Left colon (tissue), 2 donors: ENCODE results near the gene SF3B4. TPM values are rescaled to one million over a fixed set of nuclear protein-coding genes. Genes with fewer than 3 reads are reported as not detected.

Experiments
- ATAC-seq: fragments of 200-7000 bp; cut with Tn5 transposase; one replicate; pipeline ENCODE4 v1.9.1; 2020; ENCODE audit warnings: mild to moderate bottlenecking, moderate library complexity
- DNase-seq, 2 donors: peaks; one replicate each; pipeline ENCODE4 v3.0.0-alpha.2; 2020
- intact Hi-C, 2 donors: fragments of 100-400 bp; cut with DNase I in 1 of 2; cut with micrococcal nuclease in 1 of 2; formaldehyde crosslinking; loops; one replicate each; pipeline versions ENCODE4 v1.11.2 to v1.14.0; 2022; cut with DNase I, micrococcal nuclease
- total RNA-seq, 2 donors: library from RNA; stranded (reverse); fragmentation: NEBNext Ultra II Directional; extraction: Animal tissue kit (Norgen Biotek cat#: 25700); gene quantifications; one replicate each; pipeline ENCODE4 v1.2.1, GENCODE V29; 2021
- donor health status: DM: no; HTN: no; CAD: no.
- donor health status: DM: yes; HTN: yes; CAD: no.

SF3B4 gene
- total RNA-seq, 2 donors from 2014 or later: 51.4 to 58.0 TPM

- intact Hi-C loops: no loop called here
- ATAC-seq (peak; percentile 55), DNase-seq (peak; percentile 54 to 77)
Measured at GRCh38 chr1:149936992-149937705, 9.5 kb upstream of the SF3B4 start.

DNA sequence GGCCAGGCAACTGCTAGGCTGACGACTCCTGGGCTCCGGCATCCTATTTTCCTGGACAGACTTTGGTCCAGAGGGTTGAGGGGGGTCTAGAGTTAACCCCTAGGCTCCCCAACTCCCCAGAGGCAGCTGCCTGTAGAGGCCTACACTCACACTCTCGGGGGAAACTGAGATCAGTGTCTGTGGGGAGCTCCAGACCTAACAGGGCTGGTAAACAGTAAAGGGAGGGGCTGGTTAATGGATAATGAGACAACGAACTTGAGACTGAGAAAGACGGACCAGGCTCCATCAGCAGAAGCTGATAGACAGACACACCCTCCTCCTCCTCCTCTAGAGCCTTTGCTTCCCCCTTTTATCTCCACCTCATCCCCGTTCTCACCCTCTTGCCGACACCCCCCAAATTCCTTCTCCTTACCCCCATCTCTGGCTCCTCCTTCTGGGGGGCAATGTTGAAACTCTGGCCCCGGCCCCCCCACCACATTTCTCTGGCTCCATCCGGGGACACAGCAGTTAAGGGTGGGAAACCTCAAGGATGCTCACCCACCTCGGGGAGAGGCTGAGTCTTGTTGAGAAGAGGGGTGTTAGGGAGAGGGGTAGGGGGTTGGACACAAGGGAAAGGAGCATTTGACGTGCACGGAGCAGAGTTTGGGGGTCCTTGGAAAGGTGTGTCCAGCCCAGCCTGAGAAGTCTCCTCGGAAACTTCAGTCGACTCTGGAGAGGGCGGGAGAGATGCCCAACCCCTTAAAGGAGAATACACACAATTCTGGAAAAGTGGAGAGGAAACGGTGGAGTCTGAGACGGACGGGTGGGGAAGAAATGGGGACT, 8.8 kb upstream of the SF3B4 start, which contains the start of gene MTMR11:
Gene MTMR11, minus strand, starts transcription at position 710 of the 822 bp plus-strand sequence. Its CDS starts 232 bp downstream, at position 478.
- intact Hi-C loops: no loop called here
- ATAC-seq: peak; percentile 67
- DNase-seq: peak; percentile 63 to 67

DNA sequence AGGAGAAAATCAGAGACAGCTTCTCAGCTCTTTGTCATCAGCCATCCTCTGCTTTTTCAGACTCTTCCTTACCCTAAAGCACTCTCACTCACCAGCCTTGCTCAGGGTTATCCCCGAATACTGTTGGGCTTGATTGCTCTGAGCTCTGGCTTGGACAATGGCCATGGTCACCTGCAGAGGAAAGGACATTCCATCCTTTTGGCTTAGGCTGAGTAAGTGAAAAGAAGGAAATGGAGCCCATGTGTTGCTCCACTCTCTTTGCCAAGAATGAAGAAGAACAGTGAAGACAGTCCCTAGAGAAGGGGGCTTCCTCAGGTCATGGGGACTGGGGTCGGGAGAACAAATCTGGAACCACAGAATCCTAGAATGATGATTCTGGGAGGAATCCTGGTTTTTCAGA, 6.8 kb upstream of the SF3B4 start:
- intact Hi-C loops: no loop called here
- ATAC-seq (no peak), DNase-seq (no peak)

GRCh38 chr1:149933208-149933607, 5.6 kb upstream of the SF3B4 start:
- DNase-seq: no peak
- ATAC-seq: no peak
- intact Hi-C loops: no loop called here

GRCh38 chr1:149932474-149932873, 4.9 kb upstream of the SF3B4 start:
- peak in 1 of 2 donors; percentile 54 for DNase-seq
- ATAC-seq: peak; percentile 49

DNA sequence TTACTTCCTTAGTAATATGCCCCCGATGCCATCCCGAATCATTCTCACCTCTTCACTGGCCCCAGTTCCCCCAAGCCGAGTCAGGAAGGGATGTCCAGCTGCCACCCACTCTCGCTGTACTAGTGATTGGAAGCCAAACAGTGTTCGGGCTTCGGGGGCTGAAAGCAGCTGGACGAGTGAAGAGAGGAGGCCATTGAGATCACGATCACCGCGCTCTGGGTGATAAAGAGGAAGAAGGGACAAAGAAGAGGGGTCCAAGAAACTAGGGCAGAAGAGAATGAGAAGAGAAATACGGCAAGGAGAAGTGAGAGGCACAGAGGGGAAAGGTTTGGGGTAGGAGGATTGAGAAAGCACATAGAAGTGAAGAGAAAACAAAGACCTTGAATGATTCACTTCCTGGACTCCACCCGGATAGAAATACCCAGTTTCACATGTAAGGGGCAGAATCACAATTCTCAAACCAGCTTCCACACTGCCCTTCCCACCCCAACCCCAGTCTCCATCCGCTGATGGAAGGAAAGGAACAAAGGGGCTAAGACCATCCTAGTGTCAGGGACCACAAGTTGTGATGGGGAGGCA, 3.7 kb upstream of the SF3B4 start:
- DNase-seq (no peak), ATAC-seq (no peak)
- intact Hi-C loops: no loop called here

More at GRCh38 chr1:149932474-149932873, 4.9 kb upstream of the SF3B4 start:
- intact Hi-C loops: no loop called here

GRCh38 chr1:149929856-149930255, 2.3 kb upstream of the SF3B4 start:
- intact Hi-C loops: no loop called here
- ATAC-seq (no peak), DNase-seq (no peak)

DNA sequence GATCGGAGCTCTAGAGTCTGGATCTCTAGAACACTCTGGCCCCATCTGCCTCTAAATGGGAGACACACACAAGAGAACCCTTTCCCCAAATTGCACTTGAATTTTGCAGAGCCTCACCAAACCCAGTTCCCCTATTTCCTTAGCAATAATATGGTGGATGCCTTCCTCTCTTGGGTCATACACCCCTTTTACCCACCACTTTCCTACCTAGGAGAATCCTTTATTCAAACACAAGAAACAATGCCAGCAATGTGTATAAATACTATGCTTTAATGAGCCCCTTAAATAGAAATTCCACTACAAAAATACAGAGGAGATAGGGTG, 760 bp upstream of the SF3B4 start:
- intact Hi-C loops: no loop called here
- no peak for ATAC-seq
- DNase-seq: no peak

DNA sequence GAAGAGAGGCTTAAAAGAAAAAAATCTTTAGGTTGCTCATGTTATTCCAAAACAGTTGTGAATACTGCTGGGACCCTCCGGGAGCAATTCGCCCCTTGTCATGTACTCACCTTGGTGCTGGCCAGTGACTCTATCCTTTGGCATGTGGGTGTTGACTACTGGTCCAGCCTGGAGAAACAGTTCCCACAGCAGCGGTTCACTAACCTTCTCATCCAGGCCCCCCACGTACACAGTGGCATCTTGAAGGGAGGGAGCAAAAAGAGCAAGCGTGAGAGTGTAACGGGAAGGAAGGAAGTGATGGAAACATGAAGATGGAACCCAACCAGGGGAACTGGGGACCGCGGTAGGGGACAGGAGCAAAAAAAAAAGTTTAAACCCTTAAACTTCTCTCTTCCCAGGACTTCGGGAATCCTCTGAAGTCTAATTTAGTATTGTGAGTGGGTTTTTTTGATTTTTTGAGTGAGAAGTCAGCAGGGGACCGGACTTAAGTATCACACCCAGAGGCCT, 494 bp downstream of the SF3B4 start:
- intact Hi-C loops: no loop called here
- ATAC-seq (no peak), DNase-seq (no peak)

GRCh38 chr1:149926296-149926695, 1.3 kb downstream of the SF3B4 start:
- DNase-seq (no peak), ATAC-seq (no peak)
- intact Hi-C loops: no loop called here

GRCh38 chr1:149925751-149926150, 1.9 kb downstream of the SF3B4 start:
- ATAC-seq: no peak
- DNase-seq: no peak
- intact Hi-C loops: no loop called here

DNA sequence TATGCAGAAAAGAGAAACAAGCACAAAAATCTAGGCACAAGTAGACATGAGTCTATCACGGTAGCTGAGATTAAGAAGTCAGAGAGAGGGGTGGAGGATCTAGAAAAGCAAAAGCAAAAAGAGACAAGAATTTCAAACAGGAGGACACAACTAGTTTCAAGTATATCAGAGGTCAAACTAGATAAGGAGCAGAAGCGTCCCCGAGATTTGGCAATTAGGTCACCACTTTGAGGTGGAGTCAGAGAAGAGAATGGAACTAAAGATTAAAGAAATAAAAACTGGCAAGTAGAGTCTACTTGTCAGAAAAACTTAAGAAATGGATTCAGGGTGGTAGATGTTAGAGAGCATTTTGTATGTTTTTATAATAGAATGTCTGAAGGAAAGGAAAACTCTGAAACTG, 2.3 kb downstream of the SF3B4 start:
- intact Hi-C loops: no loop called here
- DNase-seq (no peak), ATAC-seq (no peak)

DNA sequence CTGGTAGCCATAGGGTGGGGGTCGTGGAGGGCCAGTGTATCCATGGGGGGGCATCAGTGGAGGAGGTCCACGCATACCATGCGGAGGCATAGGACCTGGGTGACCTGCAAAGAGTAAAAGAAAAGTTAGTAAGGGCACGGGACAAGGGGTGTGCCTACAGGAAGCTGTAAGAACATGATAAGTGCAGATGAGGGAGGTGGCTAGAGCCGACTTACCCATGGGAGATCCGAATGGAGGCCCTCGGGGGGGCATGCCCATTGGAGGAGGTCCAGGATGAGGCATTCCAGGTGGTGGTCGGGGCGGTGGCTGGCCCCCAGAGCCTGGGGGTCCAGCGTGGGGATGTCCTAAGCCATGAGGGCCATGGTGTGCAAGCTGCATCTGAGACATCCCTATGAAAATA, 4.0 kb downstream of the SF3B4 start:
- ATAC-seq (no peak), DNase-seq (no peak)
- intact Hi-C loops: no loop called here

DNA sequence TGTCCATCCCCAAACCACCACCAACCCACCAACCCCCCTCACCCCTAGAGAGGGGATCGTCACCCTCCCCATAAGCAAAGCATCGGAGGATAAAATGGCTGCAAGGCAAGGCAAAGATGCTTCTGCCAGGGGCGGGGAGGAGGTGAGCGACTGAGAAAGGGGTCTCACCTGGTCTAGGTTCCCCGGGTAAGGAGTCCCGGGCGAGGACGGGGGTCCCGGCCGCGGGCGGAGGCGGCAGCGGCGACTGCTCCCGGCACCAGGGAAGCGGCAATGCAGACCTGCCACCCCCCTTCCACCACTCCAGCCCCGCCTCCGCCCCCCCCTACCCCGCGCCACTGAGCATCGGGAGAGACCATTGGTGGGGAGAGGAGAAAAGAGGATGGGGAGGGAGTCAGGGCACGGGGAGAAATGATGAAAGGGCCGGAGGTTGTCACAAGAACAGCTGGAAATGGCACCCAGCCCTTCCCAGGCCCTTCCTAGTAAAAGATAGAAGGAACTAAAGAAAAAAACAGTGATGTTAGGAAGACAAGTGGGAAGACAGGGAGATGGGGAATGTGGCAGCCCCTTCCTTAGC, 9.9 kb downstream of the SF3B4 start, which contains the start of gene SV2A:
Gene SV2A, minus strand, starts transcription at position 274 of the 574 bp plus-strand sequence. CDS start 4,004 bp downstream, outside the sequence.
- peak in 1 of 2 donors; percentile 35 for DNase-seq
- peak; percentile 7 for ATAC-seq
- intact Hi-C loops: no loop called here

GRCh38 chr1:149916898-149917252, 10.7 kb downstream of the SF3B4 start:
- ATAC-seq (no peak), DNase-seq (no peak)
- intact Hi-C loops: no loop called here

DNA sequence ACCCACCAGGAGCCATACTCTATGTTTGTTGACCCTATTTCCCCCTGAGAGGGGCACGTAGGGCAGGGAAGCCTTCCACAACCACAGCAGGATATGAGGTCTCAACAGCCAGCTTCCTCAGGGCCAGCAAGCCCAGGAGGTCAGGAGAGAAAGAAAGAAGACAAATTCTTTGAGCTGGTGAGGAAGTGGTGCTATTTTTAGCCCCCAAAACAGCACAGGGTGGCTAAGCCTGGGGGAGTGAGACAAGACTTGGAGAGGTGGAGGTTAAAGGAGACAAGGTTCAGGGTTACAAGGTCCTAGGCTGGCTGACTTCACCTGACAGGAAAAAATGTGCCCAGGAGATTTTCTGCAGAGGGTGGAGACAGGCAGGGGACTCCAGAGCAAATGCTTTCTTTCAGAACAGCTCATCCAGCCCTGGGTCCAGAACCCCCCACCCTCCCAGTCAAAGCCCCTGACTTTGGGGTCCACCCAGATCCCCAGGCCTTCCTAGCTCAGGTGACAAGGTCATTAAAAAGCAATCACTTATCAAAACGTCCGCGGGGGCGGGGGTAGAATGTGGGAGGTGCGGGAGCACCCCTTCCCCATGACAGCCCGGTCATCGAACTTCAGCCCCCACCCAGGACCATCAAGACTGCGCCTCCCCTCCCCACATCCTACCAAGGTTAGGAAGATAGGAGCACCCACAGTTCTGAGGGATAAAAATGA, 11.3 kb downstream of the SF3B4 start:
- intact Hi-C loops: no loop called here
- DNase-seq: no peak
- no peak for ATAC-seq

DNA sequence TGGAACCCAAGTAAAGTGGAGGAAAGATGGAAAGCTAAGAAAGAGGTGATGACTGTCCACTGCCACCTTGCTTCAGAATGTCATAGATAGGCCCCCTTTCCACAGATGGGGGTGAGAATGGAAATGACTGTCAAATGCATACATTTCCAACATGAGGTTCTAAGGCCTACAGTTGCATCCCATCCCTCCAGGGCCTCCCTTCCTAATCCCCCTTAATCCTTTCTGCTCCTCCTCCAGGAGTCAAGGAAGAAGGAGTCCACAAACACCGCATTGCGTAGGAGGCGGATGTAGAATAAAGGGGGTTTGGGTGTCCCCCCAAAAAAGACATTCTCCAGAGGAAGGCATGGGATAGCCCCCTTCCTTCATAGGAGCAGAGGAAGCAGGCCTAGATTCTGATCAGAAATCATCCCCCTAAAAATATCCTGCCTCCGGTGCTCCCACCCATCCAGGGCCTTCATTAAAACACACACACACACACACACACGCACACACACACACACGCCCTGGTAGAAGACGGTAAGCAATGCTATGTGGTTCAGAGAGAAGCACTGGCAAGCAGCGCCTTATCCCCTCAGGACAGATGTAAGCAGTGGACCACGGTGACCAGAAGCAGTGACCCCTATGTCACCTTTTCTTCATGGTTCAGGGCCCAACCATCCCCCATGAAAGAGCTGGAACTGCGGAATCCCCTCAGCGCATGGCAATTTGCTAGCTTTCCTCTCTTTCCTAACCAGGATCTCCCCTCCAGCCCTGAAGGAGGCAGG, 12.0 kb downstream of the SF3B4 start:
- ATAC-seq (no peak), DNase-seq (no peak)
- intact Hi-C loops: no loop called here

DNA sequence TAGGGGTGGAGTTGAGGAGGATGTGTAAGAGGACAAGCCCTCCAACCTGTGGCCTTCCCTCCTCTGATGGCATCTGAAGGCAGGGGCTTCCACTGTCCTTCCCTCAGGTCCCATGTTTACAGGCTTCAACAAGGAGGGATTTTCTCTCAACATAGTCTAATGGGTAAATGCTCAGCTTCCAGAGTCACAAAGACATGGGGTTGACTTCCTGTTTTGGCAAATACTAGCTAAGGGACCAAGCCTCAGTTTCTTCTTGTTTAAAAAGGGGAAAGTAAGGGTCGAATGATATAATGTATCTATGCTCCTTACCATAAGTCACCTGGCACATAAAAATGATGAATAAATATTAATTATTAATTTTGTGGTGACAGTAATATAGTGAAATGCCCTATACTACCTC, 13.1 kb downstream of the SF3B4 start:
- ATAC-seq: no peak
- DNase-seq: no peak
- intact Hi-C loops: no loop called here
